K562 (cell line): ENCODE data around the gene KCNH2. TPM values are rescaled to one million over a fixed set of nuclear protein-coding genes. Genes with fewer than 3 reads are reported as not detected.

Source experiments
- ATF4 ChIP-seq: fragments of 450-650 bp; formaldehyde crosslinking; IDR thresholded peaks from 2 replicates; pipeline ENCODE4 v1.4.0; 2022; ENCODE audit warnings: mild to moderate bottlenecking, moderate library complexity
- BCOR ChIP-seq: fragments of 450-650 bp; IDR thresholded peaks from 2 replicates; pipeline ENCODE4 v1.6.1; 2016
- CBX8 ChIP-seq: fragments of 200-600 bp; sonication (generic); IDR thresholded peaks from 2 replicates; pipeline ENCODE4 v1.6.1; 2012; ENCODE audit warnings: borderline replicate concordance, mixed run types, low read depth, mild to moderate bottlenecking, moderate library complexity, mixed read lengths, low read length, control low read depth, inconsistent platforms; ENCODE audit not compliant: poor library complexity, severe bottlenecking; ENCODE audit errors: extremely low read depth
- CREM ChIP-seq: IDR thresholded peaks from 2 replicates; pipeline ENCODE4 v1.6.1; 2014; ENCODE audit warnings: antibody characterized with exemption, low read depth
- CSDE1 ChIP-seq, 2 experiments: fragments of 450-650 bp; IDR thresholded peaks; 2 replicates each; pipeline ENCODE4 v1.6.1; 2016; ENCODE audit warnings: mild to moderate bottlenecking in 1 of 2
- EHMT2 ChIP-seq: fragments of 450-650 bp; IDR thresholded peaks from 2 replicates; pipeline ENCODE4 v1.6.1; 2018; ENCODE audit warnings: antibody characterized with exemption
- HDAC6 ChIP-seq: IDR thresholded peaks from 2 replicates; pipeline ENCODE4 v1.6.1; 2012; ENCODE audit warnings: low read depth, mild to moderate bottlenecking, control low read depth, inconsistent platforms, low read length, moderate library complexity
- MEIS2 ChIP-seq: fragments of 450-650 bp; IDR thresholded peaks from 2 replicates; pipeline ENCODE4 v1.6.1; 2014; ENCODE audit warnings: mild to moderate bottlenecking; ENCODE audit not compliant: partially characterized antibody
- NCOA2 ChIP-seq, 2 experiments: fragments of 450-650 bp; IDR thresholded peaks; 2 replicates each; pipeline ENCODE4 v1.6.1; 2018; ENCODE audit warnings: mild to moderate bottlenecking in 2 of 2, moderate library complexity in 1 of 2; ENCODE audit not compliant: partially characterized antibody in 2 of 2
- NEUROD1 ChIP-seq: fragments of 150-350 bp; IDR thresholded peaks from 2 replicates; pipeline ENCODE4 v1.6.1; 2014; ENCODE audit warnings: borderline replicate concordance, low read length, low read depth; ENCODE audit not compliant: partially characterized antibody
- SIN3A ChIP-seq, 2 experiments: fragments of 150-350 bp in 1 of 2; IDR thresholded peaks; 2 replicates each; pipeline ENCODE4 v1.6.1; 2011 to 2016; ENCODE audit warnings: borderline replicate concordance in 2 of 2, low read depth in 2 of 2, low read length in 2 of 2, mild to moderate bottlenecking in 2 of 2, moderate library complexity in 2 of 2; ENCODE audit not compliant: control insufficient read depth in 1 of 2
- SP1 ChIP-seq: sonication (generic); formaldehyde crosslinking; IDR thresholded peaks from 2 replicates; pipeline ENCODE4 v1.8.1; 2022; ENCODE audit warnings: mild to moderate bottlenecking, missing genetic modification reagents
- TCF15 ChIP-seq: fragments of 250-450 bp; sonication (Bioruptor Pico); IDR thresholded peaks from 2 replicates; pipeline ENCODE4 v1.8.0; 2022; ENCODE audit warnings: moderate library complexity, mild to moderate bottlenecking, inconsistent platforms
- ZBTB2 ChIP-seq: fragments of 450-650 bp; IDR thresholded peaks from 2 replicates; pipeline ENCODE4 v1.6.1; 2016; ENCODE audit warnings: antibody characterized with exemption
- ZNF263 ChIP-seq: sonication (generic); formaldehyde crosslinking; IDR thresholded peaks from 2 replicates; pipeline ENCODE4 v1.8.0; 2022; ENCODE audit warnings: mild to moderate bottlenecking, missing genetic modification reagents, borderline replicate concordance
- ZNF551 ChIP-seq: fragments of 250-450 bp; sonication (Bioruptor Pico); IDR thresholded peaks from 2 replicates; pipeline ENCODE4 v1.5.0; 2021; ENCODE audit warnings: mild to moderate bottlenecking, moderate library complexity
- polyA plus RNA-seq, 8 experiments: library from polyadenylated mRNA; depleted of rRNA in 4 of 8; stranded (reverse) in 5 of 8; unstranded in 3 of 8; fragments of >200 nt; fragmentation: Nextera tagmentation in 2 of 8; fragmentation: Illumina TruSeq in 1 of 8; extraction: Ambion mirVana in 2 of 8; extraction: Trizol in 1 of 8; gene quantifications; 2 replicates each; pipeline versions ENCODE4 v1.2.1 to v1.2.3, GENCODE V29; 2011 to 2014; ENCODE audit warnings: inconsistent platforms in 1 of 8, missing spikeins in 1 of 8
- total RNA-seq, 7 experiments: library from RNA; depleted of rRNA in 6 of 7; stranded (reverse); fragments of >200 nt in 6 of 7; fragmentation: Illumina TruSeq in 2 of 7; extraction: Trizol in 2 of 7; gene quantifications; 2 replicates each; pipeline versions ENCODE4 v1.2.1 to v1.2.3, GENCODE V29; 2011 to 2021; ENCODE audit warnings: low replicate concordance in 1 of 7
- TF ChIP-seq, protein P1 (sequence below): fragments of 450-650 bp; formaldehyde crosslinking; IDR thresholded peaks from 2 replicates; pipeline ENCODE4 v1.4.0; 2022; ENCODE audit warnings: missing genetic modification characterization
- TF ChIP-seq, protein P2 (sequence below): fragments of 450-650 bp; formaldehyde crosslinking; IDR thresholded peaks from 2 replicates; pipeline ENCODE4 v1.4.0; 2022; ENCODE audit warnings: missing genetic modification characterization

The KCNH2 gene
- total and polyA plus RNA-seq, 9 of the 15 experiments (the other 6 are each of a cell fraction or from before 2014, with no cell fraction given), result 18.1 to 368 (median 218) TPM

DNA sequence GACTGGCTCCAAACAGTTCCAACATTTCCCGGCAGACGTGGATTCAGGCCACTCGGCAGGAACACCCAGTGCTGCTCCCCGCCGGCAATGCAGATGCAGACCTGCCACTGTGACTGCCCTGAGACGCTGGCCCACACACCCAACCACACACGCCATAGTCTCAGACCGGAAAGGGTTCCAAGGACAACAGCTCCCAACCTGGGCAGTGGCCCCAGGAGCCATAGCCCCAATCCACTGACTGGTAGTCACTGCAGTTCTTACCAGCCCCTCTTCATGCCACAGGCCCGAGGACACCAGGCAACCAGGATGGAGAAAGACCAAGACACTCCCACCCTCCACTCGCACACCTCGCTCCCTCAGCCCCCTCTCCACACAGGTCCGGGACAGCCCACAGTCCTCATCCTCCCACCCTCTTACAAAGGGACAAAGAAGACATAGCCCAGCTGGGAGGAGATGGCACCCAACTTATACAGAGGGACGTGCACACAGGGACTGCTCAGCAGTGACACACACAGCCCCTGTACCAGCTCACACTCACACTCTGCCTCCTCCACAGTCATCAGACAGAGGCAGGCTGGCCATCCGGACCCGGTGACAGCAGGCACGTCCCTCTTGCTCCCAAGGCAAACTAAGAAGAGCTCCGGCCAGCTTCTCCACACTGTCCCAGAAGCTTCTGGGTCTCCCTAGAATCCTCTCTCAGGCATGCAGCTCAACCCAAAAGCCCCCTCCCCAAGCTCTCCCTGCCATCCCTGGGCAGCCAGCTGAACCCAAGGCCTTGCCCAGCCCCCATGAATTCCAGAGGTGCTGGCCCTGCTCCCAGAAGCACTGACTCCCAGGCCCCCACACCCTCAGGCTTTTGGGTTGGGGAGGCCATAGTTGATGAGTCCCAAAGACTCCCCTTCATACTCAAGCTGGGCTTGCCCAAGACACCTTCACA, 24.8 kb downstream of the KCNH2 start (continued):
- TF ChIP-seq CBX8, result no peak
- TF ChIP-seq, protein P1, sequence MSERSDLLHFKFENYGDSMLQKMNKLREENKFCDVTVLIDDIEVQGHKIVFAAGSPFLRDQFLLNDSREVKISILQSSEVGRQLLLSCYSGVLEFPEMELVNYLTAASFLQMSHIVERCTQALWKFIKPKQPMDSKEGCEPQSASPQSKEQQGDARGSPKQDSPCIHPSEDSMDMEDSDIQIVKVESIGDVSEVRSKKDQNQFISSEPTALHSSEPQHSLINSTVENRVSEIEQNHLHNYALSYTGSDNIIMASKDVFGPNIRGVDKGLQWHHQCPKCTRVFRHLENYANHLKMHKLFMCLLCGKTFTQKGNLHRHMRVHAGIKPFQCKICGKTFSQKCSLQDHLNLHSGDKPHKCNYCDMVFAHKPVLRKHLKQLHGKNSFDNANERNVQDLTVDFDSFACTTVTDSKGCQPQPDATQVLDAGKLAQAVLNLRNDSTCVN, result no peak
- peak in 1 of 2 experiments; percentile 41; a peak in 1 of 4 replicates for TF ChIP-seq SIN3A (IDR thresholded peaks at IDR 0.05; ENCODE audit: borderline replicate concordance in 2 of 2, control insufficient read depth in 1 of 2, low read depth in 2 of 2, low read length in 2 of 2)
- TF ChIP-seq ZNF551 (CRISPR knock-in tag), result no peak
- TF ChIP-seq TCF15 (CRISPR knock-in tag), result peak; percentile 51; the same call in 1 of the 2 replicates
- TF ChIP-seq CREM, result 0 out of 2 replicates have a peak, but pooled peaks have one; percentile 6
- no peak for TF ChIP-seq ATF4 (CRISPR knock-in tag)
- no peak for TF ChIP-seq EHMT2
- TF ChIP-seq NCOA2 (IDR thresholded peaks at IDR 0.05; ENCODE audit: partially characterized antibody in 2 of 2), result no peak
- TF ChIP-seq MEIS2, result no peak
- TF ChIP-seq SP1, result no peak
- TF ChIP-seq HDAC6, result no peak
- TF ChIP-seq CSDE1 (IDR thresholded peaks at IDR 0.05), result no peak
- no peak; the same call in 1 of the 2 replicates for TF ChIP-seq ZNF263 (CRISPR knock-in tag)
- TF ChIP-seq, protein P2, sequence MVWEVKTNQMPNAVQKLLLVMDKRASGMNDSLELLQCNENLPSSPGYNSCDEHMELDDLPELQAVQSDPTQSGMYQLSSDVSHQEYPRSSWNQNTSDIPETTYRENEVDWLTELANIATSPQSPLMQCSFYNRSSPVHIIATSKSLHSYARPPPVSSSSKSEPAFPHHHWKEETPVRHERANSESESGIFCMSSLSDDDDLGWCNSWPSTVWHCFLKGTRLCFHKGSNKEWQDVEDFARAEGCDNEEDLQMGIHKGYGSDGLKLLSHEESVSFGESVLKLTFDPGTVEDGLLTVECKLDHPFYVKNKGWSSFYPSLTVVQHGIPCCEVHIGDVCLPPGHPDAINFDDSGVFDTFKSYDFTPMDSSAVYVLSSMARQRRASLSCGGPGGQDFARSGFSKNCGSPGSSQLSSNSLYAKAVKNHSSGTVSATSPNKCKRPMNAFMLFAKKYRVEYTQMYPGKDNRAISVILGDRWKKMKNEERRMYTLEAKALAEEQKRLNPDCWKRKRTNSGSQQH (CRISPR knock-in tag), result peak; percentile 59; the same call in 1 of the 2 replicates
- TF ChIP-seq ZBTB2, result no peak
- no peak for TF ChIP-seq BCOR
- no peak for TF ChIP-seq NEUROD1
